Activated CD4-positive, alpha-beta T cell treated with anti-CD3 and anti-CD28 coated beads for 1 hour (primary cell): ENCODE data around the gene PRRC2C.
"Not testable (repeated sequence)": the region's sequence is repeated elsewhere in the genome, so short reads cannot be mapped to it uniquely, and the experiment has no call there.

ENCODE experiments used
- DNase-seq: peaks from one replicate; pipeline ENCODE4 v3.0.0-alpha.2; 2020

PRRC2C gene

DNA sequence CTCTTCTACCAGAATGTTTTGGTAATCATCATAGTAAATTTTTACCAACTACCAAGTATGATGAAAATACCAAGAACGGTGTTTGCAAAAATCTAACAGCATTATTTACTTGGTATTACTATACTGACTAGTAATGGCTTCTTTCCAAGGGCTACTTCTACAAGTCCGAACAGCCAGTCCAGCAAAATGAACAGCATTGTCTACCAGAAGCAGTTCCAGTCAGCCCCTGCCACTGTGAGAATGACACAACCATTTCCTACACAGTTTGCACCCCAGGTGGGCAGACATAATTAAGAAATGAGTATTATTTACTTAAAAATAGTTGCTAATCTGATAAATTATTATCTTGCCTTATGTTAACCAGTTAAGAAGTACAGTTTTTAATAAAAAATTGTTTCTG, 102.9 kb downstream of the PRRC2C start:
- DNase-seq: no peak

DNA sequence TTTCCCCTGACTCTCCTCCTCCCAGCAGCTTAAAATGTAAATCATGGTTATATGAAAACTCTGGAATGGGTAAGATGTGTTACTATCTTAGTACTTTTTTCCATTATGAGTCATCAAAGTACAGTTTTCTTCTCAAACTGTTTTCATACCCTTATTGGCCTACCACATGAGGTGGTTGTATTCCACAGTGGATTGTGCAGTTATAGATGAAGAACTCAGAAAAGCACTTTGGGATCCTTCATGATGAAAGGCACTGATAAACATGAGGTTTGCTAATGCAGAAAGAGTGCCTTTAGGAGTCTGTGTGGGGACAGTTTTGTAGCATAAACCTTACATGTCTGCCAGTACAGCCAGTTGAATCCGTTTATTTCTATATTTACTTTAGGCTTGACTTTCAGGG, 104.7 kb downstream of the PRRC2C start:
- no peak for DNase-seq

- no peak for DNase-seq
Measured at GRCh38 chr1:171595324-171595723, 110.0 kb downstream of the PRRC2C start.

DNA sequence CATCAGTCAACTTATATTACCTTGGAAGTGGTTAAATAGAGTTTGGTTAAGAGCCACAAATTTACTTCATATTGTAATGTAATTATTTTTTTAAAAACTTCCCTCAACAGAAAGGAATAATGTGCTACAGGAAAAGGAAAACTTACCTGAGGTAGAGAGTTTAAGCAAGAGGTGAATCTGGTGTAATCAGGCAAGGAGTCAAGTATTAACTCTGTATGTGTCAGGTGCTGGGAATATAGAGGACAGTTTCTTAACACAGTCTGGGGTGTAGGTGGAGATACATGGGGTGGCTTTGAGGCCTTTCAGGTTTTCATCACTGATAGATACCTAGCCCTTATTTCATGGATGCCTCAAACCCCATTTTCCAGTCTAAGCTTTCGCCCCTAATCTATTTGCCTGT, 110.8 kb downstream of the PRRC2C start:
- DNase-seq: no peak

DNA sequence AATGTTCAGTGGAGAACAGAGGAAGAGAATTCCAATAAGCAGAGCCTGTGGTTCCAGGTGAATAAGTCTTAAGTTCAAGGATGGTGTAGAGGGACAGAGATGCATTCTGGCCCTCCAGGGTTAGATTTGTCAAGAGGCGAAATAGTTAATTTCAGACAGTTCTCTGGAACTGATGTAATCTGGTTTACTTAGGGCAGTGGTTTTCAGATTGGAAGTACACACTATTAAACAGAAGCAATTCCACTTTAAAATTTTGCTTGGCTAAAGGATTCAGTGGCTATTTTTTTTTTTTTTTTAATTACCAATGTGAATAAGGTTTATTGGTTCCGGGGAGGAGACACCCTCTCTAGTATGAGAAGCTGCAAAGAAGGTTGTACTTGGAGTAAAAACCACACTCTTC, 111.4 kb downstream of the PRRC2C start:
- DNase-seq: no peak

GRCh38 chr1:171597203-171597602, 111.9 kb downstream of the PRRC2C start:
- no peak for DNase-seq

GRCh38 chr1:171600310-171600709, 115.0 kb downstream of the PRRC2C start:
- not testable (repeated sequence) for DNase-seq

- no peak for DNase-seq
Measured at GRCh38 chr1:171600862-171601261, 115.5 kb downstream of the PRRC2C start.

DNA sequence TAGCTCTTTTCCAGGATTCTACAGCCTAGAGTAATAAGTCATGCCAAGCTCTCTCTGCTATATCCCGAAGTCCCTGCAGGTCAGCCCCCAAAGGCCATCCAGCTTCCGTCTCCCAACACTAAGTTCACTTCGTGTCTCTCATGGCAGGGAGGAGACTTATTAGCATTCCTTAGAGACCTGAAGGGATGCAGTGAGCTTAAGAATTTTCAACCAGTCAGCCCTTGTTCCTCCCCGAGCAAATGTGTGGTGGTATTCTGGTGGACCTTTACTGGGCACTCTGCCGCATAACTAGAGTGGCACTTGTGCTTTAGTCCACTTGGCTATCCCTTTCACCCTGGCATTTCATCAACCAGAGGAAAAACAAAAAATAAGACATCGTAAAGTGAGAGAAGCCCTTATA, 117.7 kb downstream of the PRRC2C start:
- DNase-seq: not testable (repeated sequence)

DNA sequence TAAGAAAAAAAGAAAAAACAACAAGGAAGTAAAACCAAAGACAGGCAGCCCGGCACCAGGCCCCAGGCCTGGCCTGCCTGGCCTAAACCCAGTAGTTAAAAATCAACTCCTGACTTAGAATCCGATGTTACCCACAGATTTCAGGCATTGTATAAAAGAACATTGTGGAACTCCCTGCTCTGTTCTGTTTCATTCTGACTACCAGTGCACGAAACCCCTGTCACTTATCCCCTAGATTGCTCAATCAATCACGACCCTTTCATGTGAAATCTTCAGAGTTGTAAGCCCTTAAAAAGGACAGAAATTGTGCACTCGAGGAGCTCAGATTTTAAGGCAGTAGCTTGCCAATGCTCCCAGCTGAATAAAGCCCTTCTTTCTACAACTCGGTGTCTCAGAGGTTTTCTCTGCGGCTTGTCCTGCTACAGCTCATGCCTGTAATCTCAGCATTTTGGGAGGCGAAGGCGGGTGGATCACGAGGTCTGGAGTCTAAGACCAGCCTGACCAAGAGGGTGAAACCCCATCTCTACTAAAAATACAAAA, 121.1 kb downstream of the PRRC2C start:
- DNase-seq: no peak

DNA sequence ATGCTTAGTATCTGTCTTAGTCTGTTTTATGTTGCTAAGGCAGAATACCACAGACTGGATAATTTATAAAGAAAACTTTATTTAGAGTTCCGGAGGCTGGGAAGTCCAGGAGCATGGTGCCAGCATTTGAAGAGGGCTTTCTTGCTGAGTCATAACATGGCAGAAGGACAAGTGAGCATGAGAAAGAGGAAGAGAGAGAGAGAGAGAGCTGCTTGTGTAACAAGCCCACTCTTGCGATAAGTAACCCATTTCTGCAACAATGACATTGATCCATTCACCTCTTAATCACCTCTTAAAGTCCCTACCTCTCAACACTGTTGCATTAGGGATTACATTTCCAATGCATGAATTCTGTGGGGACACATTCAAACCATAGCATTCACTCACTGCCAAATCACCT, 125.1 kb downstream of the PRRC2C start:
- no peak for DNase-seq

DNA sequence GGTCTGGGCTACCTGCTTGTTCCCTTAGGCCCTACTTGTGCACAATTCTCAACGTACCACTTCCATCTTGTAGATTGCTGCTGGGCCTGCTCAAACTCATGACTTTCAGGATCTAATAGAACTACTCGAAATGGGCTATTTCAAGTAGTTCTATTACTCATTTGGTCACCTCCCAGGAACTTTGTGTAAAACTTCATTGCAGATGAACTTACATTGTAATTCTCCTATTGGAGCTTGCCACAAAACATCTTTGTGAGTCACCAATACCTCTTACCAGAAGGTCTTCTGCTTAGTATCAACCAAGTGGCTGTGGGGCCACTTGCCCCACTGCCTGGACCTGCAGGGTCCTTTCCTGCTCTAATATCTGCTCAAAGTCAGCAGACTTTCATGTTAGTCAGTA, 126.0 kb downstream of the PRRC2C start:
- no peak for DNase-seq

DNA sequence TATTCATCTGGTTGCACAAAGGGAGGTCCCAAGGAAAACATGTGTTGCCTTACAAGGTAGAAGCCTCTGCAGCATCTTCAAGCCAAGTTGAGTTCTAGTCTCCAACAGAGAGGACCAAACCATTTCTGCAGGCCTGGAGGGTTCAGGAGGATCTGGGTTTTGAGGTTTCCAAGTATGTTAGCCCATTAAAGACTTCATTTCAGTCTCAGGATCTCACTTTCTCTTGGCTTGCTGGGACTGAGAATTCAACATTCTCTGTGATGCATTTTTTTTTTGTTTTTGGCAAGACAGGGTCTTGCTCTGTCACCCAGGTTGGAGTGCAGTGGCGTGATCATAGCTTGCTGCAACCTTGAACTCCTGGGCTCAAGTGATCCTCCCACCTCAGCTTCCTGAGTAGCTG, 128.0 kb downstream of the PRRC2C start:
- DNase-seq: no peak

DNA sequence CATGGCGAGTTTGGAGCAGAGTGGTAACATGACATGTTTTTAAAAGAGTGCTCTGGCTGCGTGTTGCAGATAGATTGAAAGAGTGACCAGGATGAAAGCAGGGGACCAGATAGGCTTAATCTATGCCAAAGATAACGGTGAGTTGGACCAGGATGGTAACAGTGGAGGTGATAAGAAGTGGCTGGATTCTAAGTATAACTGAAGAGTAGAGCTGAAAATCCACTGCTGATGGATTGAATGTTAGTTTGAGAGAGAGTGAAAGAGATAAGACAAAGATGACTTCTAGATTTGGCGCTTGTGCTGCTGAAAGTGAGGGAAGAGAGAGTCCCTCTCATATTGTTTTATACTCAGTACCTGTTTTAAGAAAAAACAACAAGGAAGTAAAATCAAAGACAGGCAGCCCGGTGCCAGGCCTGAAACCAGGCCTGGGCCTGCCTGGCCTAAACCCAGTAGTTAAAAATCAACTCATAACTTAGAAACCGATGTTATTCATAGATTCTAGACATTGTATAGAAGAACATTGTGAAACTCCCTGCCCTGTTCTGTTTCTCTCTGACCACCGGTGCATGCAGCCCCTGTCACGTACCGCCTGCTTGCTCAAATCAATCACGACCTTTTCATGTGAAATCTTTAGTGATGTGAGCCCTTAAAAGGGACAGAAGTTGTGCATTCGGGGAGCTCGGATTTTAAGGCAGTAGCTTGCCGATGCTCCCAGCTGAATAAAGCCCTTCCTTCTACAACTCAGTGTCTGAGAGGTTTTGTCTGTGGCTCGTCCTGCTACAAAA, 130.0 kb downstream of the PRRC2C start:
- not testable (repeated sequence) for DNase-seq

- no peak for DNase-seq
Measured at GRCh38 chr1:171616586-171616985, 131.3 kb downstream of the PRRC2C start.

DNA sequence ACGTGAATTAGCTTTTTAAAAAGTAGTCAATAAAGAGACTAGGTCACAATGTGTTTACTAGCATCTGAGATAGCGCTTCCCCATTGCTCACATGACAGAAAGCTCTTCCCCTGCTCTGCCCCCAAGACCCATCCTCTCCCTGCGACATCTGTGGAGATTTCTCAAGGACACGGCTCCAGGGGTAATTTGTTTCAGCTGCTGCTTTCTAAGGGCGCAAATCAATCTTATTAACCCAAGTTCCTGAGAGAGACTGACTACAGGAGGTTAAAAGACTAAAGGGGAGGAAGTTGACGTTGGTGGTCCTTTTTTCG, 136.8 kb downstream of the PRRC2C start, which contains the start of gene MYOCOS:
Gene MYOCOS (plus strand): TSS at position 92 of the 311 bp plus-strand sequence. CDS start 1,641 bp downstream, outside the sequence.
- DNase-seq: no peak

GRCh38 chr1:171623651-171624331, 138.5 kb downstream of the PRRC2C start:
- no peak for DNase-seq

DNA sequence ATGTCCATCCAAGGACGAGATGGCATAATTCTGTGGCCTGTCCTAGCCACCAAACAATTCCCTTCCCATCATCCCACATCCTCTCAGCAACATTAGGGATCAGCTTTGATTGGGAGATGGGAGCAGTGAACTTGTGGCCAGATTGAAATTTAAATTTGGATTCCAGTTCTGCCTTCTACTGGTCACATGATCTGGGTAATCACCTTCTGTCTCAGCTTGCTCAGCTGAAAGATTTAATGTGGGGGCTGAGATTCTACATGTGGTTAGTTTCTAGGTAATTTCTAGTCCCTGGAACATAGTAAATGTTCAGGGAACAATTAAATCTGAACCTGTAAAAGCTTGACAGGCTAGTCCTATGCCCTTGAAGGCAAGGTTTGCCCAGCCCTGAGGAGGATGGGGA, 139.9 kb downstream of the PRRC2C start:
- no peak for DNase-seq

GRCh38 chr1:171627020-171627419, 141.7 kb downstream of the PRRC2C start:
- no peak for DNase-seq

DNA sequence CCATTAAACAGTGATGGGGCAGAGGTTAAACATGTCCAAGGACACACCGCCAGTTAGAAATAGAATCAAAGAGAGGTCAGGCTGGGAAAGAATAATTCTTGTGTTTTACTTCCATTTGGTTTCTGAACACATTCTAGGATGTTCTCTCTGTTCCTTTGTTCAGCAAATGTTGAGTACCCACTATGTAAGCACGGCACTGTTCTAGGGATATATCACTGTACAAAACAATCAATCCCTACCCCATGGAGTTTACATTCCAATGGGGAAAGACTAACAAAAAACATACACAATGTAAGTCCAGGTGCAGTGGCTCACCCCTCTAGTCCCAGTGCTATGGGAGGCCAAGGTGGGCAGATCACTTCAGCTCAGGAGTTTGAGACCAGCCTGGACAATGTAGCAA, 142.9 kb downstream of the PRRC2C start:
- DNase-seq: no peak

DNA sequence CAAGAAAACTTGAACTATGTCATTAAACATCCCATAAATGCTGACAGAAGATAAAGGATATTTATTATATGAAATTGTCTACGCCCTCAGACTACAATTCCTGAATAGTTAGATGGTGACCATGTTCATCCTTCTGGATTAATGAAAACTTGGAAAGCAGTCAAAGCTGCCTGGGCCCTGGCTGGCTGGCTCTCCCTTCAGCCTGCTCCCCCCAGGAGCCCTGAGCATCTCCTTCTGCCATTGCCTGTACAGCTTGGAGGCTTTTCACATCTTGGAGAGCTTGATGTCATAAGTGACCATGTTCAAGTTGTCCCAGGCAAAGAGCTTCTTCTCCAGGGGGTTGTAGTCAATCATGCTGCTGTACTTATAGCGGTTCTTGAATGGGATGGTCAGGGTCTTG, 150.3 kb downstream of the PRRC2C start:
- no peak for DNase-seq

GRCh38 chr1:171636141-171636540, 150.8 kb downstream of the PRRC2C start:
- DNase-seq: no peak

GRCh38 chr1:171637928-171638576, 152.7 kb downstream of the PRRC2C start:
- no peak for DNase-seq

GRCh38 chr1:171640225-171640624, 154.9 kb downstream of the PRRC2C start:
- DNase-seq: no peak
